Gastrocnemius medialis (tissue), 4 donors: ENCODE results near the gene SRR.

ENCODE experiments used
- CTCF ChIP-seq, 5 experiments: fragments of 450-650 bp in 3 of 5; fragments of 200-600 bp in 2 of 5; sonication (generic) in 2 of 5; IDR thresholded peaks in 4 of 5; conservative IDR thresholded peaks in 1 of 5; 1 replicate in 4 of 5; 2 replicates in 1 of 5; pipeline ENCODE4 v1.5.1; 2016 to 2019; ENCODE audit warnings: antibody characterized with exemption in 5 of 5, mild to moderate bottlenecking in 3 of 5, moderate library complexity in 3 of 5
- POLR2A ChIP-seq, 2 donors: fragments of 450-650 bp; IDR thresholded peaks; one replicate each; pipeline ENCODE4 v1.6.1; 2017; ENCODE audit warnings: antibody characterized with exemption in 2 of 2, mild to moderate bottlenecking in 2 of 2, moderate library complexity in 2 of 2

- TF ChIP-seq CTCF (IDR thresholded peaks at IDR 0.05 in 4 of 5, conservative IDR thresholded peaks at IDR 0.05 in 1 of 5) (no peak), POLR2A (IDR thresholded peaks at IDR 0.05) (no peak)
These were observed 67.7 kb downstream of the SRR start for GRCh38 chr17:2371183-2372130.
